ENCODE data around the gene WDR62.
"Not testable (repeated sequence)": the region's sequence is repeated elsewhere in the genome, so short reads cannot be mapped to it uniquely, and the experiment has no call there.

WDR62 gene

DNA sequence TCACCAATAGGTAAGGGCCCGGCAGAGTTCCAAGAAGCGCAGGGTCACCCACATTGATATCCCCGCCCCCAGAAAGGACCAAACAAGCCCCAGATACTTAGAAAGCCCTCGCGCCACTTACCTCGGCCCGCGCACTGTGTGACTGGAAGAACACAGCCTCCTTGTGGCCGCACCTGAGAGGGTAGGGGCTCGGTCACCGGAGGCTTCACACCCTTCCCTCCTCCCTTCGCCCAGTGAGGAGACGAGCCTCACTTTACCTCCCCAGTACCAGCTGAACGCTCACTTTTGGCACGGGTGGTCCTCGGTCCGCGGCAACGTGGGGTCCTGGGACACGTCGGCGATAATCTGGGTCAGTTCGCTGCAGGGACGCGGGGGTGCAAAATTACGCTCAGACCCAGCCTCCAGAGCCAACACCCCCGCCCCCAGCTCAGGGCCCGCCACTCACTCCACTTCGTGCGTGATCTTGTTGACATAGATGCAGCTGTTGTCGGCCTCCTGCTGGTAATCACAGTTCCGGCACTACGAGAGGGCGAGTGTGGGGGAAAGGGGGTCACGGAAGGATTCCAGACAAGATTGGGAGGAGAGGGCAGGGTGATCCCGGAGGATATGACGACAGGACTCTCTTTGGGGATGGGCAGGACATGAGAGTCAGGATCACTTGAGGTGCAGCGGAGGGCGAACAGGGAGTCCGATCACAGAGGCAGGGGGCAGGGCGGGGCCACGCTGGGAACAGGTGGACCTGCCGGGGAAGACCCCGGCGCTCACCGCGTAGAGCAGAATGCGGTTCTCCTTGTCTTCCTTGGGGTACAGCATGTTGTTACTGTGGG lies 59.4 kb downstream of the WDR62 start:
- DNase-seq = peak; percentile 27

DNA sequence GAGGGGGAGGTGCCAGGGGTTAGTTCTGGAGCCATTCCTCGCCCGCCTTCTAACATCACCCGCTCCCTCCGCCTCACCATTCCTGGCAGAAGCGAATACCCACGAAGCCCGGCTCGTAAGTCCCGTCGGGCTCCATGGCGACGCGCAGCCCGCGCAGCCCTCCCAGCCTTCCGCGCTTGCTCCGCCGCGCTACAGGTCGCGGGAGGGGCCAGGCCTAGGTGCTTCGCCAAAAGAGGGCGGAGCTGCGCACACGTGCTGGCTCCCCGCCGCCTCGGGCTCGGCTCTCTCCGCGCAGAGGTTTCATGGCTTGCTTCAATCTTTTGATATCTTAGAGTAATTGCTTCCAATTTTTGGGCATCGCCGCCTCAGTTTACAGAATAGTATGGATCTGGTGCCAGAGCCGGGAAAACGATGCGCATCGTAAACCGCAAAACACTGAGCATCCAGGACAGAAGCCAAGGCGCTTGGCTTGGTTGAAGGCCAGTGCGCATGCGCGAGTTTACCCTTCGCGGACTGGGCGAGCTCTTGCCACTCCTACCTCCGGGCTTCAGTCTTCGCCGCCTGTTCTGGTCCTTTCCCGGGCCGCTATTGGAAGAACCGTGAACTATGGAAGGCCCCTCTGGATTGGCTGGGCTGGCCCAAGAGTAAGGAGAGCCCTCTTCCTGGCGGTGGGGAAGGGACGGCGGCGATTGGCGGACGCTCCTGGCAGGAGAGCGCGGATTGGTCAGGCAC lies 60.2 kb downstream of the WDR62 start, which contains the start of gene POLR2I:
Gene POLR2I, minus strand, starts transcription at position 155 of the 732 bp plus-strand sequence. Its CDS starts 19 bp downstream, at position 136.
- peak; percentile 100 for DNase-seq

DNA sequence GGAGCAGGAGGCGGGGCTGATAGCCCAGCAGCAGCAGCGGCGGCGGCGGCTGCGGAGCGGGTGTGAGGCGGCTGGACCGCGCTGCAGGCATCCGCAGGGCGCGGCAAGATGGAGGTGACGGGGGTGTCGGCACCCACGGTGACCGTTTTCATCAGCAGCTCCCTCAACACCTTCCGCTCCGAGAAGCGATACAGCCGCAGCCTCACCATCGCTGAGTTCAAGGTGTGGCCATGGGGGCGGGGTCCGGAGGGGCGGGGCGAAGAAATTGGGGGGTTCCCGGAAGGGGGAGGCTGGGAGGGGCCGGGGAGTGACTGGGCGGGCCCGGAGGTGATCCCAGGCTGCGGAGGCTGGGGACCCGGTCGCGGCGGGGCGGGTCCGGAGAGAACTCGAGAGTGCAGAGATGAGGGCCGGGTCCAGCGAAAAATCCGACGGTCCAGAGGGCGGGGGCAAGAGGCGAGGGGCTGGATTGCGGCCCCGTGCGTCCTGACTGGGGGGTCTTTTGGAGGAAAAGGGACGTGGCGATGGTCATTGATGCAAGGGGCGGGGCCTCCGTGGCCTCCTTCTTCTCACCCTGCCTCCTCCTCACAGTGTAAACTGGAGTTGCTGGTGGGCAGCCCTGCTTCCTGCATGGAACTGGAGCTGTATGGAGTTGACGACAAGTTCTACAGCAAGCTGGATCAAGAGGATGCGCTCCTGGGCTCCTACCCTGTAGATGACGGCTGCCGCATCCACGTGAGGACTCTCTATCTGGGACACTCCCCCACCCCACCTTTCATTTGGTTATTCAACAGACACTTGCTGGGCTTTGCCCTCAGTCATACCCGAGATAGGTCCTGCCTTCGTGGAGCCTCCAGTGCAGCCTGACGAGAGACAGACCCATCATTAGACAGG lies 61.0 kb downstream of the WDR62 start, which contains the start of gene TBCB:
Gene TBCB, plus strand, starts transcription at position 16 of the 891 bp plus-strand sequence. Its CDS starts 93 bp downstream, at position 109.
- peak; percentile 39 for DNase-seq

DNA sequence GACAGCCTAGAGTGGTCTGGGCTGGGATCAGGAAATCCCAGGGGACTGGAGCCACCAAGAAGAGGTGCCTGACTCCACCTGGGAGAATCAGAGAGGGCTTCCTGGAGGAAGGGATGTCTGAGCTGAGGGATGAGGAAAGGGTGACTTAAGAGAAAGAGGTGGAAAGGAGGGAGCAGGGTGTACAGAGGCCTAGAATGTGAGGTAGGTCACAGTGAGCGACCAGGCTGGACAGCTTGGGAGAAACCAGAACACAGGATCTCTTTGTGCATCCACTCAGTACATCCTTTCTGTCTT lies 61.6 kb downstream of the WDR62 start:
- no peak for DNase-seq

DNA sequence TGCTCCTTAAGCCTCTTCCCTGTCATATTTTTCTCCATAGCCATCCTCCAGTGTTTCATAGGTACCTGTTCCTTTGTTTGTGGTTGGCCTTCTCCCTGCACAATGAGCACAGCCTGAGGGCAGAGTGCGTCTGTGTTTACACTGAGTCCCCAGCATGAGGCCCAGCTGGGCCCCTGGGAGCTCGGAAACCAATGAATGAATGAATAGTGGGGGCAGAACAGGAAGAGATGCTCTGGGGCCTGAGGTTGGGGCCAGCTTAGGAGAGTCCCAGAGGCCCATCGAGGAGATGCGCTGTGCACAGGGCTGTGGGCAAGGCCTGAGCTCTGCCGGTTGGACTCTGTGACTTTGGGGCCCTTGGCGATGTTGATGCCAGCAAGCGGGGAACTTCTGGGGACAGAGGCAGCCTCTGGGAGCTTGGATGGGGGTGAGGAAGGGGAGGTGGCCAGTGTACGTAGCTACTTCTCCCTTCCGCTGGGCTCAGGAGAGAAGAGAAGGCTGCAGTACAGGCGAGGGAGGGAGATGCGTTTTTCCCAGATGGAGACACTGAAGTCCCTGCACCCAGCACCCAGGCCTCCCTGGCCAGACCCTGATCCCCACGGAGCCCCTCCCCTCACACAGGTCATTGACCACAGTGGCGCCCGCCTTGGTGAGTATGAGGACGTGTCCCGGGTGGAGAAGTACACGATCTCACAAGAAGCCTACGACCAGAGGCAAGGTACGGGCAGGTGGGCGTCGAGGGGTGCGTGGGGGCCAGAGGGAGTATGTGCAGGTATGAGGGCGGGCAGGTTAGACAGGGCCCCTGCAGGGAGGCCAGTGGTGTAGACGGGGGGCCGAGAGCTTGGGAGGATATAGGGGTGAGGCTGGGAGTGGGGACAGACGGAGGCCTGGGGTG lies 65.6 kb downstream of the WDR62 start:
- DNase-seq = no peak

DNA sequence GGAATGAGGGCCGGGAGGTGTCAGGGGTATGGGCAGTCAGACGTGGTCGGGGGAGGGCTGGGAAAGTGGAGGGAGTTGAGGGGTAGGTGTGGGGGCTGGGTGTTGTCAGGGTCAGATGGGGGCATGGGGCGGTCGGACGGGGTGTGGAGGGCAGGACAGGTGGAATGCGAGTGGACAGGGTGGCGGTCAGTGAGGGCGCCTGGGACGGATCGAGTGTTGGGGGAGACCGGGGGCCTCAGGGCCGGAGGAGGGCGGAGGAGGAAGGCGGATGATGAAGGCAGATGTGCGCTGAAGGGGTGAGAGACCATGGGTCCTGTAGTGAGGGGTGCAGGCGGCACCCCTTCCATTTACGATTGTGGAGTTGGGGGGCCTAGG lies 66.3 kb downstream of the WDR62 start:
- DNase-seq = no peak

DNA sequence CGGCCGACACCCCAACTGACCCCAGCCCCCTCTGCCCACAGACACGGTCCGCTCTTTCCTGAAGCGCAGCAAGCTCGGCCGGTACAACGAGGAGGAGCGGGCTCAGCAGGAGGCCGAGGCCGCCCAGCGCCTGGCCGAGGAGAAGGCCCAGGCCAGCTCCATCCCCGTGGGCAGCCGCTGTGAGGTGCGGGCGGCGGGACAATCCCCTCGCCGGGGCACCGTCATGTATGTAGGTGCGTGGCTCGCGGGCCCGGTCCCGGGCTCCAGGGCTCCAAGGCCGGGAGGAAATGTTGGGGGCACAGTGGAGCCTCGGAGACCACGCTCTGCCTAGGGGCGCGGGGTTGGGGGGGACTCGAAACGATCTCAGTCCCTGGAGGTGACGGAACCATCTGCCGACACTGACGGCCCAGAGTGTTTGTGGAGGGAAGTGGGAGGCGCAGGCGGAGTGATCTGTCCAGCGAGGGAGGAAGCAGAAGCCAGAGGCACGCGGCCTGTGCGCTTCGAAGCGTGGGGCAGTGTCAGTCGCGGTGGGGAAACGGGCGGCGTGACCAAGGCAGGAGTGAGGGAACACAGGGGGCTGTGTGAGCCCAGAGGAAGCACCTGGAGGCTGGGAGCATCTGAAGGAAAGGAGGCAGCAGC lies 66.9 kb downstream of the WDR62 start:
- DNase-seq = no peak

DNA sequence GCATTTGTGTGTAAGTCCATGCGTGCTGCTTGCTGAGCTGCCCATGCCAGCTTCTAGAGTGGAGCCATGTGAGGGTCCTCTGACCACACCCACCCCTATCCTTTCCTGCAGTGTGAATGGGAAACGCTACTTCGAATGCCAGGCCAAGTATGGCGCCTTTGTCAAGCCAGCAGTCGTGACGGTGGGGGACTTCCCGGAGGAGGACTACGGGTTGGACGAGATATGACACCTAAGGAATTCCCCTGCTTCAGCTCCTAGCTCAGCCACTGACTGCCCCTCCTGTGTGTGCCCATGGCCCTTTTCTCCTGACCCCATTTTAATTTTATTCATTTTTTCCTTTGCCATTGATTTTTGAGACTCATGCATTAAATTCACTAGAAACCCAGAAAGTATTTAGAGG lies 70.9 kb downstream of the WDR62 start:
- no peak for DNase-seq

DNA sequence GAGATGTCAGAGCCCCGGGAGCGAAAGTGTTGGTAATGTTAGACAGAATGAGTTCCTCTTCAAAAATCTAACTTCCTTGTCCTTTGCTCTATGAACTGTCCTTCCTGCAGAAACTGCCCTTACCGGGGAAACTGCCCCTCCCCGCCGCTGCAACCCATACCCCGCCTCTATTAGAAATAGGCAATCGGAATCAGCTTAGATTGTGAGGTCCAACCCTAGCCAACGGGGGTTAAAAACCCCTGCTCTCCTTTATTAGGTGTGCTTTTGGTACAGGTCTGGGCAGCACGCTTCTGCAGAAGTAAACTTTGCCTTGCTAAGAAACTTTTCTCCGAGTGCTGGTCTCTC lies 73.7 kb downstream of the WDR62 start:
- no peak for DNase-seq

DNA sequence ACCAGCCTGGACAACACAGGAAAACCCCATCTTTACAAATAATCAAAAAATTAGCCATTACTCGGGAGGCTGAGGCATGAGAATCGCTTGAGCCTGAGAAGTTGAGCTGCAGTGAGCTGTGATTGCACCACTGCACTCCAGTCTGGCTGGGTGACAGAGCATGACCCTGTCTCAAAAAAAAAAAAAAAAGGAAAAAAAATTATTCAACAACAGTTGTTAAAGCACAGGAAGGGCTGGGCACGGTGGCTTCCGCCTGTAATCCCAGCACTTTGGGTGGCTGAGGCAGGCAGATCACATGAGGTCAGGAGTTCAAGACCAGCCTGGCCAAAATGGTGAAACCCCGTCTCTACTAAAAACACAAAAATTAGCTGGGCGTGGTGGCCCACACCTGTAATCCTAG lies 76.5 kb downstream of the WDR62 start:
- DNase-seq = not testable (repeated sequence)

DNA sequence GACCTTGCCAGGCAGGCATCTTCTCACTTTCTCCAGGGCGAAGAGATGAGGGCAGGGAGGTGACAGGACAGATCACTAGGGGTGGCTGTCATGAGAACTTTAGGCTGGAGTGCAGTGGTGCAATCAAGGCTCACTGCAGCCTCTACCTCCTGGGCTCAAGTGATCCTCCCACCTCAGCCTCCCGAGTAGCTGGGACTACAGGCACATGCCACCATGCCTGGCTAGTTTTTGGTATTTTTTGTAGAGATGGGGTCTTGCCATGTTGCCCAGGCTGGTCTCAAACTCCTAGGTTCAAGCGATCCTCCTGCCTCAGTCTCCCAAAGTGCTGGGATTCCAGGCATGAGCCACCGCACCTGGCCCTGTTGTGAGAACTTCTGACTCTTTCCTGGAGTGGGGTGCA lies 80.2 kb downstream of the WDR62 start:
- DNase-seq = not testable (repeated sequence)

DNA sequence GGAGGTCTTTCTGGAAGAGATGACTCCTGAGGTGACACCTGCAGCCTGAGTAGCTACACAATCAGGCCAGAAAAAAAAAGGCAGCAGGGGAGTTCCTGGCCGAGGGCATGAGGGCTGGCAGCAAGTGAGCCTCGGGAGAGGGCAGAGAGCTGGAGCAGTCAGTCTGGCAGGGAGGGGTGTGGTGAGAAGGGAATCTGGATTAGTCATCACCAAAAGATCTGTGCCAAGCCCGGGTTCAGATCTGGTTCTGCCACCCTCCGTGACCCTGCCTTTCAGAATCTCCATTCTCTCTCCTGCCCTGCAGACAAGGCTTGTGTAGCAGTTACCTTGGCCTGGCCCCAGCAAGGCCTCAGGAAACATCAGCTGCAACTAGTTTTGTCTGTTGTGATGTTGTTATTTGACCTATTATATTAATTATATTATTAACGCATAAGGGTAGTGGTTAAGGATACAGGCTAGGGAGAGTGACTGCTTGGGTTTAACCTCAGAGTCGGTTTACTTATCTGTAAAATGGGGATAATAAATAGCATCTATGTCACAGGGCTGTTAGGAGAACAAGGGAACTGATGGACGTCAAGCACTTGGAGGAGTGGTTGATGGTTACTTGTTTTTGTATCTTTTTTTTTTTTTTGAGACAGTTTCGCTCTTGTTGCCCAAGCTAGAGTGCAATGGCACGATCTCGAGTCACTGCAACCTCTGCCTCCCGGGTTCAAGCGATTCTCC lies 82.4 kb downstream of the WDR62 start:
- DNase-seq = no peak

DNA sequence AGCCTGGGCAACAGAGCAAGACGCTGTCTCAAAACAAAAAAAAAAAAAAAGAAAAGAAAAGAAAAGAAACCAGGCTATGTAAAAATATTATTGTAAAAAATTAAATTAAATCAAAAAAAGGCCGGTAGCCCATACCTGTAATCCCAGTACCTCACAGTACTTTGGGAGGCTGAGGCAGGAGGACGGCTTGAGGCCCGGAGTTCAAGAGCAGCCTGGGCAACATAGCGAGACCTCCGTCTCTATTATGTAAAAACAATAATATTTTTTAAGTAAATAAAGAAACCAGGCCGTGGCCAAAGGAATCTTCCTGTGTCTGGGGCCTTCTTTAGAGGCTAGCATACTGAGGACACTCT lies 84.4 kb downstream of the WDR62 start:
- DNase-seq = no peak

DNA sequence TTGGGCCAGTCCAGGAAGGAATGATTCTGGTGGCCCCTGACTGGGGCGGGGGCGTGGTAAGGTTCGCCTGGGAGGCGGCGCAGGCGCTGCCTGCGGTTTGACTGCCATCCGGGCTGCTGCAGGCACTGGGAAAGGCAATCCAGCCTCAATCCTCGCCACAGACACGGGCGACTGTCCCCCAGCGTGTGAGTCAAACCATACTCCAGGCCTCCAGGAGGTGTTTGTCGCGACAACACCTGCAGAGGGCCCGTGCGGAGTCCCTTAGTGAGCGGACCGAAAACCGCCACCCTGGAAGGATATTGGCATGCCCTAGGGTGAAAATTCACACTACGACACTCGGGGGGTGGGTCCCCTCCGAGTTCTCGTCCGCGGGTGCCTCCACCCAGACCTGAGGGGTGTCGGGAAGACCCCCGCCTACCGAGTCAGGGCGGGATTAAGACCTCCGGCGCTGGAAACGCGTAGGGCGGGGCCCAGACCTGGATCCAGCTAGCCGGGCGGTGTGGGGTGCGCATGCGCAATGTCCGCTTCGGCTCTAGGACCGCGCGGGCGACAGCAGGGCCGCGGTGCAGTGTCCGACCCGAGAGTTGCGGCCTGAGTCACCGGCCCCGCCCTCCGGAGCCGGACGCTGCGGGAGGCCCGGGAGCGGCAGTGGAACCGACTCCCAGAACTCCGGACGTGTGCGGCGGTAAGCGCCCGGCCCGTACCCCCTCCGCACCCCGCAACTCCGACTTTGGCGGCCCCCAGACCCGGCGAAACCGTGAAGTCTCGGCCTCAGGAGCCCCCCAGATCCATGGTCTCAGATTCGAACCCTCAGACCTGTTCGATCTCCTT lies 85.0 kb downstream of the WDR62 start, which contains the start of gene CAPNS1:
Gene CAPNS1, plus strand, starts transcription at position 594 of the 831 bp plus-strand sequence. CDS start 946 bp downstream, outside the sequence.
- peak; percentile 95 for DNase-seq

DNA sequence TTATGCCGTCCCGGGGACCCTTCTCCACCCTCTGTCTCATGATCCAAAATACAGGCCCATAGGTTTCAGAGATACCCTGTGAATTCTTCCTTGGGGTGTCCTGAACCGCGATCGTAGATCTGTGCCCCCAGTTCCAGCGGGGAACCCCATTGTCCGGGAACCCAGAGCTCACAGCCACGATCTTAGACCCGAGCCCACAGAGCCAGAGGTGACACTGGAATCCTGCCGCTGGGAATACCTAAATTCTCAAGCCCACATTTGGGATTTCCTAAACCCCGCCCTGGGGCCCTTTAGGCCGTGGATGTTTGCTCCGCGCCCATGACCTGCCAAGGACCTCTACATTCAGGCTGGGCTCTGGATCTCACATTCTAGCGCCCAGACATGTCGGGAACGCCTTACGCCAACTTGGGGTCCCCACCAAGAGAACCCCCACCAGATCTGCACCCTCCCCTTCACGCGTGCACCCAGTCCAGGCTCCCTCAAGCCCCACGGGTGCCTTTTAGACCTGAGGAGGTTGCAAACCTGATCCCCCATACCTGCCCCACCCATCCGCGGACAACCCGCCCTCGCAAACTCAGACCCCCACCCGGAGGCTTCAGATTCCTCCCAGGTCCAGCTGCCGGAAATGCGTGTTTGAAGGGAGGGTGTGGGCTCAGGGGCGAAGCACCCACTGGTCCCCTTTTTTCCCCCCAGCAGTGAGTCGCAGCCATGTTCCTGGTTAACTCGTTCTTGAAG lies 85.8 kb downstream of the WDR62 start:
- DNase-seq = peak; percentile 70

DNA sequence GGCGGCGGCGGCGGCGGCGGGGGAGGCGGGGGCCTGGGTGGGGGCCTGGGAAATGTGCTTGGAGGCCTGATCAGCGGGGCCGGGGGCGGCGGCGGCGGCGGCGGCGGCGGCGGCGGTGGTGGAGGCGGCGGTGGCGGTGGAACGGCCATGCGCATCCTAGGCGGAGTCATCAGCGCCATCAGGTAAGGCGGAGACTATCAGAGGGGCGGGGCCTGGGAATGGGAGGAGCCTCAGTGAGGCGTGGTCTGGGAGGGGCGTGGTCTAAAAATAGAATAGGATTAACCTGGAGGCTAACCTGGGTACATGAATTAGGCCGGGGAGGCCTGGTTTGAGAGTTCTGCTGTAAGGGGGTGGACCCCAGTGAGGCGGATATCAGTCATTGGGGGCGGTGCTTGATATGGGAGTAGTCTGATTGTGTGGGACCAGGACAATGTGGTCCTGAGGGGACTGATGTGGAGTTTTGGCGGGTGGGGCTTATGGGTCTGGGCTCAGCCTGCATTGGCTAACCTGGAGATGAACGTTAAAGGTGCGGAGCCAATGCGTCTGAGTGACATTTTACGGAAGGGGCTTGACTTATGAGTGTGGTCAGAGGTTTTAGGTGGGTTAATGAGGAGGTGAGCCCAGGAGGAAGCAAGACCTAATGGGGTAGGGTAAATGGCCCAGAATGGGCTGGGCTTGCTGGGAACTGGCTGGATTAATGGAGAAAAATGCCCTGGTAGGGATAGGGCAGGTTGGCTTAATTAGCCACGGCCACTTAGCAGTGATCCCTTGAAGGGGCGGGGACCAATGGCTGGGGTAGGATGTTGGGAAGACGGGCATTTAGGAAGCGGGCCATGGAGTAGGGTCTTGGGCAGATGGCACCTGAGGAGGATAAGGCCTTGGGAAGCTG lies 86.6 kb downstream of the WDR62 start:
- DNase-seq = peak; percentile 83

DNA sequence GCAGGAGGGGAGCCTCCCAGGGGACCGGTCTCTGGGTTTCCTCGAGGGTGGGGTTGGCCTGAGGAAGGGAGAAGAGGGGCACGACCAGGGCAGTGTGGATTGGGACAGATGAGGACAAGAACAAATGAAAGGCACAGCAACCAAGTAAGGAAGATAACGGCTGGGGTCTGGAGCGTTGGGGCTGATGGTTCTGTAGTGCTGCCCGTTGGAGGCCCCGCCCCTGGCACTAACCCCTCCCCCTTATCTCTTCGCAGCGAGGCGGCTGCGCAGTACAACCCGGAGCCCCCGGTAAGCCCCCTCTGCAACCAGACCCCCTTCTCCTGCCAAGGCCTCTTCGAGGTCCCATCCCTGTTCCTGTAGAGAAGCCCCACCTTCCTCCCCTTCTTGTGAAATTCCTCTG lies 87.3 kb downstream of the WDR62 start:
- no peak for DNase-seq

DNA sequence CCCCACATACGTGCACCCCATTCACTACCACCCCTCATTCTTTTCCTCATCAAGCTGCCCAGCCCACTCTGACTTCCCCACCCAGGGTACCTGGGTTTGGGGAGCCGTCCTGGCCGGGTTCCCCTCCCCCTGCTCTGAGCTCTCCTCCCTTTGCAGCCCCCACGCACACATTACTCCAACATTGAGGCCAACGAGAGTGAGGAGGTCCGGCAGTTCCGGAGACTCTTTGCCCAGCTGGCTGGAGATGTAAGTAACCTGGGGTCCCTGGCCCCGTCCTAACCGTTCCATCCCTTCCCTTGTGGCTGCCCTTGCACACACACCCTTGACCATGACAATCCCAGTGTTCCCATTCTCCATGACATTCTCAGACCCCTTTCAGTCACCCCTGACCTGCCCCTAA lies 87.8 kb downstream of the WDR62 start:
- DNase-seq = no peak

Measured in fibroblast of upper back skin (primary cell).